ENCODE measurements around the gene EPHA1.
"Not testable (repeated sequence)": the region's sequence is repeated elsewhere in the genome, so short reads cannot be mapped to it uniquely, and the experiment has no call there.

EPHA1 gene

GRCh38 chr7:143429770-143430698 is 21.4 kb upstream of the EPHA1 start:
- no peak for DNase-seq

- DNase-seq, result no peak
Measured at GRCh38 chr7:143426479-143427142, 18.0 kb upstream of the EPHA1 start.

GRCh38 chr7:143424476-143424875 is 15.8 kb upstream of the EPHA1 start:
- not testable (repeated sequence) for DNase-seq

- no peak for DNase-seq
Measured at GRCh38 chr7:143422033-143422432, 13.4 kb upstream of the EPHA1 start.

GRCh38 chr7:143420624-143421023 is 12.0 kb upstream of the EPHA1 start:
- DNase-seq, result not testable (repeated sequence)

- DNase-seq, result no peak
Measured at GRCh38 chr7:143419880-143420279, 11.2 kb upstream of the EPHA1 start.

- DNase-seq, result no peak
Measured at GRCh38 chr7:143418681-143419458, 10.2 kb upstream of the EPHA1 start.

GRCh38 chr7:143417734-143418383 is 9.2 kb upstream of the EPHA1 start:
- no peak for DNase-seq

- peak; percentile 8 to 52 for DNase-seq
Measured at GRCh38 chr7:143416565-143417149, 8.0 kb upstream of the EPHA1 start.

GRCh38 chr7:143415742-143416397 is 7.2 kb upstream of the EPHA1 start:
- peak in 1 of 2 experiments; percentile 5 for DNase-seq

GRCh38 chr7:143415209-143415608 is 6.6 kb upstream of the EPHA1 start:
- DNase-seq, result not testable (repeated sequence)

- no peak for DNase-seq
Measured at GRCh38 chr7:143413123-143413522, 4.5 kb upstream of the EPHA1 start.

GRCh38 chr7:143411976-143412708 is 3.5 kb upstream of the EPHA1 start:
- DNase-seq, result no peak

- no peak for DNase-seq
Measured at GRCh38 chr7:143410521-143411004, 1.9 kb upstream of the EPHA1 start.

GRCh38 chr7:143408252-143408685 is 387 bp downstream of the EPHA1 start:
- no peak for DNase-seq

- DNase-seq, result no peak
Measured at GRCh38 chr7:143407287-143408251, 1.1 kb downstream of the EPHA1 start.

GRCh38 chr7:143406002-143406357 is 2.7 kb downstream of the EPHA1 start:
- DNase-seq, result no peak

- peak; percentile 32 to 83 for DNase-seq
Measured at GRCh38 chr7:143405173-143406001, 3.3 kb downstream of the EPHA1 start.

- DNase-seq, result not testable (repeated sequence)
Measured at GRCh38 chr7:143402233-143402632, 6.4 kb downstream of the EPHA1 start.
